GM21576 (cell line): ENCODE measurements around the gene GLRX.
A peak's percentile ranks its signal among the peaks of the same experiment; 100 is the strongest.

Source experiments
- ATAC-seq: cut with Tn5 transposase; IDR thresholded peaks from one replicate; pipeline ENCODE4 v1.9.1; 2021; ENCODE audit warnings: mild to moderate bottlenecking, moderate library complexity; ENCODE audit not compliant: unreplicated experiment

GLRX gene

DNA sequence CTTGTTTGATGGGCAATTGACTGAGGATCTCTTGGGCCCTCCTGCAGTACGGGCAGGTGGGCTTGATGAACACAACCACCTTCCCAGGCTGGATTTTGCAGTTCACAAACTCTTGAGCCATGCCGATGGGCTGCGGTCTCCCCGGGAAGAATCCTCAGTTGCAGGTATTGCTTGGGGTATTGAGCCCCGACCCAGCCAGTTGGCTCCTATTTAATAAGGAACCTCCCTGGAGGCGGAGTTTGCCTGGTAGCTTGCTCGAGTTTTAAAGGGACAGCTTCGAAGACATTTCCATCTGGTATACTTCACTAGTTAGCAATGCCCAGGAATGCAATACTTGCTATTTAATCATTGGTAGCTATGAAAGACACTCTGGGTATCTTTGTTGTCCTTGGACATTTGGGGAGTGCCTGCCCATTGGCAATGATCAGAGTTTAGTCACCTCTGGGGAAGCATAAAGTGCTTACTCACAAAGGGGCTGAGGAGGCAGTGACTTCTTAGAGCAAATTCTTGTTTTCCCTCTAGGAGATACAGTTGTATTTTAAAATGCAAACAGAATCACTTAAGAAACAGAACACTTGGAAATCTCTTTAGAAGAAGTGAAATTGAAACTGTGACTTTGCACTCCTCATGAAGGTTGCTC lies at the start of gene GLRX:
TSS of gene GLRX (minus strand) at position 185 of the 640 bp plus-strand sequence. CDS start at position 121, 64 bp downstream.
- peak; percentile 39 for ATAC-seq

- ATAC-seq: no peak
Observed at GRCh38 chr5:95871146-95871806, 48.8 kb upstream of the GLRX start.

GRCh38 chr5:95870105-95870672 lies 47.7 kb upstream of the GLRX start:
- ATAC-seq: peak; percentile 67

- peak; percentile 46 for ATAC-seq
Observed at GRCh38 chr5:95869173-95869855, 46.8 kb upstream of the GLRX start.

GRCh38 chr5:95868136-95868535 lies 45.6 kb upstream of the GLRX start:
- ATAC-seq: no peak

GRCh38 chr5:95866435-95867040 lies 44.0 kb upstream of the GLRX start:
- no peak for ATAC-seq

DNA sequence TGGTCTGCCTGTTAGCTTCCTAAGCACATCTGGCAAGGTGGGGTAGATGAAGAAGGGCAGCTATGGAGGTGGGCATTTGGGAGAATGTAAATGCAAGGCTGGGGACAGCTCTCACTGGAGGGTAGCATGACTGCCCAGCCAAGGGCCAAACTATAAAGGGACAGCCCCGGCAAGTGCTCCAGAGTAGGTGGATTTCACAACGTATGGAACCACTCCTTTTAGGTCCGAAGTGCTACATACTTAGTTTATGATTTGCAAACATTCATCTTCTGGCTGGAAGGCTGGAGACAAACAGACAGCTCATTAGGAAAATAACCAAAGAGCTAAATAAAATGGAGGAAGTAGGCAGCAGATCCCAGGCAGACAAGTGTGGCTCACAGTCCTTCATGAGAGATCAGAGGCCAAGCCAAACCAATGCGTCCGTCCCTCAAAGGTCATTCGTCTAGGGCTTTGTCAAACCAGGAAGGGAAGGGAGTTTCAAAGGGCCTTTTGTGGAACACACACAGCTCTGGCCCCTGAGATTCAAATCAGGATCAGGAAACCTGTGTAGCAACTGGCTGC lies 42.5 kb upstream of the GLRX start:
- no peak for ATAC-seq

- ATAC-seq: no peak
Observed at GRCh38 chr5:95864456-95864855, 41.9 kb upstream of the GLRX start.

DNA sequence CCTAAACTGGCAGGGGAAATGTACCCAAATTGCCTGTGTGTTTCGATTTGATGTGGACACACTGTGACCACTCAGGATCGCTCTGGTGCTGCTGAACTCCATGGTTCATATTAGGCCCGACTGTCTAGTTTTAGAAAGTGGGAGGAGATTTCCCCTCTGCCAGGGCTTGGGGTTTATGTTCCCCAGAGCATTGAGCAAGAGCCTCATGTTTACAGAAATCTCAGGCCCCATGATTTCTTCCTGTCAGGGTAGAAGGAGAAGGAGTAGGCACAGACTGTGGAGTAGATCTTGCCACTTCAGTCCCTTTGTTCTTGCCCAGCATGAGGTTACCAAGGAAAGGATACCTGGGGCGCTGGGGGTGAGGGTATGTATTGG lies 40.8 kb upstream of the GLRX start:
- ATAC-seq: no peak

DNA sequence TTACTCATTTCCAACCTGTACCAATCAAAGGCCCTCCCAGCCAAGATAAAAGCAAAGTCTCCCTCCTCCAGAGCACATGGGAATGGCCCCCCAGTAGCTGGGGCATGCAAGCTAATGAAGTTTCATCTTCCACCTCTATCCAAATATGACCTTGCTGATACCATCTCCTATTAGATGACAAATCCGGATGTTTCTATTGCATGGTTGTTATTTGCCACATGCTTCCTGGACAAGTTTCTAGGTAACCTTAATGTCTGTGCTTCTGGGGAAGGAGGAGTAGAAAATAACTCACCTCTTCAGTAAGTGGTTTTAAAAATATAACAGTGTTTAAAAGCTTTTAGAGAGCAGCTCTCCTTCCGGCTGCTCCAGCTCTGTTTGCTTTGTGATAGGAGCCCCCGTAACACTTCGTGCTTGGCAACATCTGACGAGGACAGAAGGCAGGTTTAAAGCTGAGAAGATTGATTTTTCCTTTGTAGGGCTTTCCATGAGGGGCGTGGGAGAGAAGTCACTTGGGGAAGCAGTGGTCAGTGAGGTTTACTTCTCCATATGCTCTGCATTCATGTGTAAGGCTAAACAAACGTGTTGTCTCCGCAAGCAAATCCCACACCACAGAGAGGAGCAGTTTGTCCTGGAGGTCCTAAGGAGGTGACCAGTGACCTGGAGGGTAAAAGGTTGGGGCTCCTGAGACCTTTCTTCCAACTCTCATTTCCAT lies 40.3 kb upstream of the GLRX start:
- no peak for ATAC-seq

DNA sequence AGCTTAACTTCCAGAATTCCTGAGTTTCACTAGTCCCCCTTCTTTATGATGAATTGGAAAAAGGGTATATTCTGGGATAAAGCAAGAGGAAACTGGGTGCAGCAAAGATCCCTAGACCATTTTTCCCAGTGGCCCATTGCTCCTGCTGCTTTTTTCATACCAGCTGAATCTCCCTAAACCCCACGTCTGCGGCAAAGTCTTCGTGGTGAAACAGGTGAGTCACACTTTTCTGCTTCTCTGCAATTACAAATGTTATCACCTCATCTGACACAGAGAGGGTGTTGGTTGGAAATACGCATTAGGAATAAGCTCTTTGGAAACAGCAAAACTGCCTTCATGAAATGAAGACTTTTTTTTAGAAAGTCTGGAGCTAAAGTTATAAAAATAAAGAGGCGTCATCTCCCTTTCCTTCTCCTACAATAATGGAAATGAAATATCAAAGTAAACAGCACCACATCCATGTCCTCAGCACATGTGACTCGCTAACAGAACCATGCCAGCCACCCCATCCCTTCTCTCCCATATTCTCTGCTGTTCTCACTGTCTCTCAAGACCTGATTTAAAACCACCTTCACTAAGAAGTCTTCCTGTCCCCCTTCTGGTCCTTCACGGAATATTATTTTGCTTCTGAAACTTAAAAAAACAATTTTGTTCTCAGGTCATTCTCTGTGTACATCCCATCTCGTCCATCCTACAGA lies 39.5 kb upstream of the GLRX start:
- no peak for ATAC-seq

- ATAC-seq: no peak
Observed at GRCh38 chr5:95861221-95861863, 38.8 kb upstream of the GLRX start.

DNA sequence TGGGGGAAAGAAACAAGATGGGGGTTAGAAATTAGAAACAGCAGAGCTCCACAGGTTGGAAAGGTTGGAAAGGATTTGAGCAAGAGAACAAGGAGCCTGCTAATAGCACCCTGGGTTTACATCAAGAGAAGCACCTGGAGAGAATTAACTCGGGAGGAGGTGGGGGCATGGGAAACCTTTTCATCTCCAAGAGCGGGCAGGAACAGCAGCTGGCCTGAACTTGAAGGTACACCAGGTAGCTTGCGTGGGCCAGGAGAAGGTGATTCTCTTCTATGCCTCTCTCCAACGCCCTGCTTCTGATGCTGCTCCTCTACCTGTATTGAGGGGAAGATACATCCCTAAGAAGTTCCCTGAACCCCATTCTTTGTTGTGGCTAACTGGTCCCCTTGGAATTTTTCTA lies 37.1 kb upstream of the GLRX start:
- ATAC-seq: no peak

DNA sequence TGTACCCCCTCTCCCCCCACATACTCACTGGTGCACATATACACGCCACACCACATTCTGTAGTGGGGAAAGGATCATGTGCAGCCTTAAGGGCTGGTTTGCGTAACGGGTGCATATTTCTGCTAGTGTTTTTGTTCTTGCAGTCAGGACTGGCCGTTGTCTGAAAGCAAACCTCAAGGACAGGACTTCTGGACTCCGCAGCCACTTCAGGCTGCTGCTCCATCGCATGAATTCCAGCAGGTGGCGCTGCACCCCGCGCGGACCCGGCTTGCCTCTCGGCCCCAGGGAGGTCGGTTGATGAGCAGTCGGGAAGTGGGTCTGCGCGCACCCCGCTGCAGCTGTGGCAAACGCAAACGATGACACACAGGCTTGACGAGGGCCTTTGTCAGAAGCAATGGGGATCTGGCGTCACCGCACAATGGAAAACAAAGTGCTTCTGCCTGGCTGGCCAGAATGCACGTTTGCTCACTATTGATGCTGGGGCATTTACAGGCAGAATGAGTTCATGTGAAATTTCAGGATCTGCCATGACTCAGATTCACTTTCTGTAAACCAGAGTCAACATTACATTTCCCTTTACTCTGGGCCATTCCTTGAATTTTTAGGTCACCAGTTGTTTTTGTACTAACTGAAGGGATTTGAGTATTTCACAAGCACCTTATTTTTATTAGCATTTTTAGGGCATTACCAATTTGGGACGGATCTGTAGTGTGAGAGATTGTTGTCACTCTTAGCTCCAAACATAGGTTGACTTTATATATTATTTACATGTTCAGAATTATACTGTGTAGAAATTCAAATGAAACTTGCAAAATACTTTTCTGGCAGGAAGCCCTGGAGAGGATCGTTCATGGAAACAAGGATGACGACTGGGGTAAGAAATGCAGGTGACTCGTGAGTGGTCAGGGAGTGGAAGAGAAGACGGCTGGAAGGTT lies 36.4 kb upstream of the GLRX start:
- peak; percentile 86 for ATAC-seq

DNA sequence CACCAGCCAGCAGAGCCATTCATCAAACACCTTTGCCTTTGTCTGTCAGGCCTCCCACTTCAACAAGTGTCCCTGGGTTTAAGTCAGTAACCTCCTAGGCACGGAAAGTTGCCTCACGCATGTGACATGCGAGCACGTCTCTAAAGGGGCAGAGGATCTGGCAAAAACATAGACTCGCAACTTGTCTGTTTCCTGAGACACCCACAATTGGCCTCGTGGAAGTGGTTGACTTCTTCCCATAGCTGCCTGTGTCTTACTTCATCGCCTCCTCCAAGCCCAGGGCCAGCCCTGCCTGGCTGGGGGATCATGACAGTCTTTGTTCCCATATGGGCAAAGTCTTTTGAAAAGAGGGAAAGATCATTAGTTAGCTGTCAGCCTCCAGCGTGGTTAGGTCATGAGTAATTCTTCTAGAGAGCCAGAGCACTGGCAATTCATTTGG lies 35.5 kb upstream of the GLRX start:
- ATAC-seq: no peak

- no peak for ATAC-seq
Observed at GRCh38 chr5:95857185-95857945, 34.8 kb upstream of the GLRX start.

DNA sequence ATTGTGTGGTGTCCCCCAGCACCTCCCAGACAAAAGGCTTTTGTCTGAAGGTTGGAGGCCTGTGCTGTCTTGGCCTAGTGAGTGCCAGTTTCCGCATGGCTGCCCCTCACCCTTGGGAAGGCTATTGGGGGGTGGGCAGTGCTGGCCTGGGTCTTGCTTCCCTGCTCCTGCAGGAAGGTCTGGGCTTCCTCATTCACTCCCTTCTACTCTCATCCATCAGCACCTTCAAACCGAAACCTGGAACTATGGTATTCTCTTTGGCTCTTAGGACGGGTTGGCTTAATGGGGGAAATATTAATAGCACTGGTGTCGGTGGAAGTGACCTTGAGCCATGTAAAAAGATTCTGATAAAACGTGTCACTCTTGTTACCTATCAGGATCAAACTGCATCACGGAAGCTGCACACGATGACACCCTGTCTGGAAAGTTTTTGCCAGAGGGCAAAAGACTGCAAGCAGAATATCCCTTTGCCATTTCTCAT lies 34.0 kb upstream of the GLRX start:
- ATAC-seq: no peak
